K562 (cell line): ENCODE data around the gene SMIM29. TPM values are rescaled to one million over a fixed set of nuclear protein-coding genes. Genes with fewer than 3 reads are reported as not detected.
"Not testable (repeated sequence)": the region's sequence is repeated elsewhere in the genome, so short reads cannot be mapped to it uniquely, and the experiment has no call there.

Experiments
- ATAC-seq: fragments of 200-7000 bp; cut with Tn5 transposase; 3 replicates; pipeline ENCODE4 v1.9.1; 2020; ENCODE audit warnings: moderate library complexity
- BruUV-seq: library from RNA; stranded (reverse); fragments of 400-500 nt; replicated peaks from 2 replicates; lab custom pipeline; 2021; lab: Mats Ljungman, UMichigan
- CTCF ChIA-PET: fragments of 300-600 bp; formaldehyde crosslinking; extraction: SDS; loops from one replicate; lab custom pipeline; 2021; ENCODE audit warnings: low intra/inter-chr PET ratio; lab: Yijun Ruan, JAX
- POLR2A ChIA-PET: fragments of 300-600, 350-650 bp; sonication (Branson Sonifier 250); formaldehyde crosslinking; extraction: SDS; loops from one replicate; lab custom pipeline; 2021; ENCODE audit warnings: antibody characterized with exemption, inconsistent platforms; lab: Yijun Ruan, JAX
- DNase-seq, 4 experiments: peaks; one replicate each; pipeline versions ENCODE4 v3.0.0 to v3.0.0-alpha.2; 2011 to 2018; ENCODE audit warnings: low spot score in 3 of 4, mixed read lengths in 3 of 4; ENCODE audit errors: extremely low read depth in 1 of 4
- FAIRE-seq: peaks from 2 replicates; lab custom pipeline; 2011; peaks lifted over from hg19 to GRCh38; lab: Jason Lieb, UNC
- H2AFZ ChIP-seq: 2 replicates; pipeline ENCODE4 v1.6.0; 2011; ENCODE audit warnings: low read depth, low read length, control low read depth, inconsistent platforms
- H3K27ac ChIP-seq: fragments of 200-600 bp; 3 replicates; pipeline ENCODE4 v1.8.0; 2011; ENCODE audit warnings: low read depth, mild to moderate bottlenecking, control low read depth, inconsistent platforms, low read length, moderate library complexity, mixed read lengths; ENCODE audit errors: extremely low read depth
- H3K27me3 ChIP-seq, 2 experiments: fragments of 300-600 bp in 1 of 2; 2 replicates in 1 of 2; 3 replicates in 1 of 2; pipeline versions ENCODE4 v1.6.0 to v1.8.0; 2011; ENCODE audit warnings: inconsistent platforms in 2 of 2, low read length in 2 of 2, mild to moderate bottlenecking in 1 of 2, mixed read lengths in 1 of 2, moderate library complexity in 1 of 2; ENCODE audit not compliant: control insufficient read depth in 2 of 2, insufficient read depth in 2 of 2
- H3K36me3 ChIP-seq: fragments of 300-600 bp; 3 replicates; pipeline ENCODE4 v1.8.0; 2011; ENCODE audit warnings: mild to moderate bottlenecking, low read length, inconsistent platforms; ENCODE audit not compliant: control insufficient read depth, insufficient read depth
- H3K4me1 ChIP-seq, 2 experiments: fragments of 200-600 bp in 1 of 2; replicated peaks in 1 of 2; 2 replicates in 1 of 2; 3 replicates in 1 of 2; pipeline versions ENCODE4 v1.5.1 to v1.8.0; 2011; ENCODE audit warnings: inconsistent platforms in 2 of 2, low read length in 2 of 2, mild to moderate bottlenecking in 1 of 2, mixed read lengths in 1 of 2, moderate library complexity in 1 of 2; ENCODE audit not compliant: control insufficient read depth in 2 of 2, insufficient read depth in 2 of 2
- H3K4me2 ChIP-seq: 2 replicates; pipeline ENCODE4 v1.6.1; 2011; ENCODE audit warnings: low read length, control low read depth, inconsistent platforms, mixed read lengths; ENCODE audit not compliant: insufficient read depth
- H3K4me3 ChIP-seq: fragments of 200-600 bp; sonication (generic), shearing (Covaris generic); 2 replicates; pipeline ENCODE4 v1.5.1; 2016; ENCODE audit warnings: control low read depth, inconsistent platforms
- H3K79me2 ChIP-seq: fragments of 200-600 bp; 3 replicates; pipeline ENCODE4 v1.8.0; 2011; ENCODE audit warnings: low read length, inconsistent platforms; ENCODE audit not compliant: control insufficient read depth, insufficient read depth
- H3K9ac ChIP-seq, 2 experiments: 2 replicates each; pipeline versions ENCODE4 v1.6.0 to v1.6.1; 2011; ENCODE audit warnings: low read depth in 2 of 2, low read length in 2 of 2, control low read depth in 1 of 2, inconsistent platforms in 1 of 2, mild to moderate bottlenecking in 1 of 2, mixed read lengths in 1 of 2; ENCODE audit not compliant: insufficient read depth in 1 of 2
- H3K9me1 ChIP-seq: one replicate; pipeline ENCODE4 v1.6.0; 2011; ENCODE audit warnings: inconsistent platforms, mild to moderate bottlenecking, low read length, moderate library complexity; ENCODE audit not compliant: control insufficient read depth, insufficient read depth
- H3K9me3 ChIP-seq: replicated peaks from 2 replicates; pipeline ENCODE4 v1.5.1; 2011; ENCODE audit warnings: low read depth, low read length, inconsistent platforms; ENCODE audit not compliant: control insufficient read depth, insufficient read depth
- H4K20me1 ChIP-seq: replicated peaks from 2 replicates; pipeline ENCODE4 v1.6.1; 2011; ENCODE audit warnings: low read length, inconsistent platforms, mixed read lengths; ENCODE audit not compliant: control insufficient read depth, insufficient read depth
- POLR2A ChIP-seq: fragments of 450-650 bp; conservative IDR thresholded peaks from 2 replicates; pipeline ENCODE4 v1.6.1; 2016
- POLR2AphosphoS5 ChIP-seq: IDR thresholded peaks from 2 replicates; pipeline ENCODE4 v1.6.1; 2011; ENCODE audit warnings: mild to moderate bottlenecking, low read depth, low read length, moderate library complexity; ENCODE audit not compliant: control insufficient read depth, insufficient read depth
- POLR2G ChIP-seq: fragments of 200-400 bp; formaldehyde crosslinking; IDR thresholded peaks from 2 replicates; pipeline ENCODE4 v1.6.1; 2017; ENCODE audit warnings: low read depth, mild to moderate bottlenecking, antibody characterized with exemption, low read length, moderate library complexity
- RBFOX2 ChIP-seq: fragments of 200-400 bp; formaldehyde crosslinking; IDR thresholded peaks from 2 replicates; pipeline ENCODE4 v1.6.1; 2017; ENCODE audit warnings: low read depth, mild to moderate bottlenecking, low read length, moderate library complexity
- RBM22 ChIP-seq: fragments of 200-400 bp; formaldehyde crosslinking; IDR thresholded peaks from 2 replicates; pipeline ENCODE4 v1.6.1; 2018; ENCODE audit warnings: low read length, low read depth; ENCODE audit not compliant: poor library complexity, severe bottlenecking
- SUPT5H ChIP-seq: fragments of 450-650 bp; IDR thresholded peaks from 2 replicates; pipeline ENCODE4 v1.6.1; 2016
- XRCC5 ChIP-seq: fragments of 200-400 bp; formaldehyde crosslinking; IDR thresholded peaks from 2 replicates; pipeline ENCODE4 v1.6.1; 2017; ENCODE audit warnings: low read depth, mild to moderate bottlenecking, low read length
- WGBS: fragments of 100-300 bp; shearing (Covaris generic); methylation state at CpG from one replicate; pipeline ENCODE4 v1.1.6; 2016; ENCODE audit warnings: low coverage, mixed read lengths; ENCODE audit not compliant: insufficient coverage; ENCODE audit errors: missing lambda C conversion rate; 5-methylcytosine and 5-hydroxymethylcytosine counted together
- in situ Hi-C: fragments of 300-500 bp; cut with MboI; formaldehyde crosslinking; loops from 4 replicates; pipeline ENCODE4 v1.15.0; 2018; ENCODE audit warnings: inconsistent platforms, mixed read lengths
- intact Hi-C: fragments of 100-400 bp; cut with micrococcal nuclease; formaldehyde crosslinking; loops from 2 replicates; pipeline ENCODE4 v1.14.2; 2022
- polyA plus RNA-seq, 8 experiments: library from polyadenylated mRNA; depleted of rRNA in 4 of 8; stranded (reverse) in 5 of 8; unstranded in 3 of 8; fragments of >200 nt; fragmentation: Nextera tagmentation in 2 of 8; fragmentation: Illumina TruSeq in 1 of 8; extraction: Ambion mirVana in 2 of 8; extraction: Trizol in 1 of 8; gene quantifications; 2 replicates each; pipeline versions ENCODE4 v1.2.1 to v1.2.3, GENCODE V29; 2011 to 2014; ENCODE audit warnings: inconsistent platforms in 1 of 8, missing spikeins in 1 of 8
- total RNA-seq, 7 experiments: library from RNA; depleted of rRNA in 6 of 7; stranded (reverse); fragments of >200 nt in 6 of 7; fragmentation: Illumina TruSeq in 2 of 7; extraction: Trizol in 2 of 7; gene quantifications; 2 replicates each; pipeline versions ENCODE4 v1.2.1 to v1.2.3, GENCODE V29; 2011 to 2021; ENCODE audit warnings: low replicate concordance in 1 of 7

The SMIM29 gene
- total and polyA plus RNA-seq, 9 of the 15 experiments (the other 6 are each of a cell fraction or from before 2014, with no cell fraction given), result 6.5 to 36.7 (median 20.9) TPM

GRCh38 chr6:34245032-34245760 is 3.6 kb downstream of the SMIM29 start:
- peak; percentile 53 for TF ChIP-seq RBM22
- TF ChIP-seq RBFOX2, result peak; percentile 43
- TF ChIP-seq POLR2G, result peak; percentile 43
- TF ChIP-seq XRCC5, result 0 out of 2 replicates have a peak, but pooled peaks have one; percentile 9
- 0 out of 2 replicates have a peak, but pooled peaks have one; percentile 15 for TF ChIP-seq SUPT5H
- peak; percentile 21; the same call in 1 of the 2 replicates for TF ChIP-seq POLR2A
- peak; percentile 31; the same call in 1 of the 2 replicates for TF ChIP-seq POLR2AphosphoS5
- in situ Hi-C loops, result loop anchor here (5.0 kb wide), 2 partner anchors 167 to 362 kb away; no protein-coding TSS in a partner anchor
- Histone ChIP-seq H4K20me1 (peaks cover 47% of the 10 kb centered on the region; the same call in 1 of the 2 replicates), H3K36me3 (peaks cover 68% of the 10 kb centered on the region), H3K4me1 (peaks cover 69 to 82% of the 10 kb centered on the region in 2 experiments), H3K27ac (peak overlapping the region; percentile 76; the same call in 1 of the 3 replicates), H3K79me2 (peaks cover 64% of the 10 kb centered on the region)
- H3K9ac ChIP-seq, intact Hi-C loops, BruUV-seq, H2AFZ ChIP-seq, H3K27me3 ChIP-seq, H3K4me2 ChIP-seq, H3K9me1 ChIP-seq, H3K4me3 ChIP-seq, H3K9me3 ChIP-seq, DNase-seq, ATAC-seq, FAIRE-seq: not testable (repeated sequence)
- WGBS, result 79% methylated on average over 10 of the region's 13 CpGs
- ChIA-PET POLR2A (interaction anchor here (0.6 to 1.9 kb wide), 5 partner anchors 49 to 506 kb away, joined by 3 to 10 read pairs (median 7); no protein-coding TSS in a partner anchor), CTCF (interaction anchor here (0.7 kb wide), 1 partner anchor 998 kb away, joined by 3 read pairs; no protein-coding TSS in a partner anchor)
